Cerebellar cortex (tissue), 1 donor: ENCODE measurements around the gene GP9.
"Not testable (repeated sequence)": the region's sequence is repeated elsewhere in the genome, so short reads cannot be mapped to it uniquely, and the experiment has no call there.

Experiments
- DNase-seq: peaks from one replicate; pipeline ENCODE4 v3.0.0-alpha.2; 2015; ENCODE audit warnings: low spot score

The GP9 gene

DNA sequence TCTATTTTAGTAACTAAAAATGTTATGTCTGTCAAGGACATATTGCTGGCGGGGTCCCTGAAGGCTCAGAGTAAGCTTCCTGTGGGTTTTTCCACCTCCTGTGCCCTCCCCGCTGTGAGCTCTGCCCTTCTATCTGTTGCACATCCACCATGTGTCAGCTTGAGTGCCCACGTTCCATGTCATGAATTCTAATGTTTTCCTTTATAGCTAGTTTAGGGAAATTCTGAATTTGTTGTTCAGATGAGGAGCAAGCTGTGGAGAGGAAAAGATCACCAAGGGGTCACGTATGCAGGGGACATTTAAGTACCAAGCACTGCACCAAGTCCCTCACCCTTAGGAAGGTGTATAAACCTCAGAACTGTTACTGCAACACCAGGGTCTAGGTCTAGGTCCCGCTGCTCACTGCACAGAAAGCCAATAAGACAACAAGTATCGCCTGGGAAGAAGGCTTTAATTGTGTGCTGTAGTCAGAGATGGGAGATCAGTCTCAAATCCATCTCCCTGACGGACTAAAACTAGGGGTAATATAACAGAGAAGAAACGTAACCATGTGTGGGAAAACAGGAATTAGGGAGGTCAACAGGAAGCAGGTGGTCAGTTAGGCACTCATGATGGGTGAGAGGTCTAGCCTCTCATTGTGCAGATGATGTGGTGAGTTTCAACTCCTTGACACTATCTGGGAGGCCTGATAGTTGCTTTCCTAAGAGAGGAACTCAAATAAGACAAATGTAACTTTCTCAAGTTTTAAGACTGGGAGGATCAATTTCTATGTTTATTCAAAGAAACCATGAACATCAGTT is 9.7 kb downstream of the GP9 start:
- DNase-seq = no peak

- no peak for DNase-seq
Measured at GRCh38 chr3:129077222-129077621, 16.6 kb downstream of the GP9 start.

- DNase-seq = no peak
Measured at GRCh38 chr3:129078510-129078909, 17.9 kb downstream of the GP9 start.

DNA sequence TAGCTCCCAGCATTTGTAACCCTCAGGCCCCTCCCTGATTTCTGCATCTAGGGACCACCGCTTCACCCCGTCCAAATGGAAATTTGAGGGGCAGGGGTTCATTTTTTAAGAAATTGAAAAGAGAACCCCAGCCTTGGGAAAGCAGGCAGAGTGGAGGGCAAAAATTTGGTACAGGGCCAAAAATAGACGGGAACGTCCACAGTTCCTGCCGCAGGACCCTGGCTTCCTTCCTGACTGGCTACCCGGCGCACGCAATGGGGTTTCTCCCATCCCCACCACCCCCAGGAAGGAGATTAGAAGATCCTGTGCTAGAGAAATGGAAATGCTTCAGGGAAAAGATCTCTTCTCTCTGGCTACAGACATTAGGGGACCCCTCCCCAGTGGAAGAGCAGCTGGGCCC is 20.9 kb downstream of the GP9 start:
- DNase-seq = no peak

DNA sequence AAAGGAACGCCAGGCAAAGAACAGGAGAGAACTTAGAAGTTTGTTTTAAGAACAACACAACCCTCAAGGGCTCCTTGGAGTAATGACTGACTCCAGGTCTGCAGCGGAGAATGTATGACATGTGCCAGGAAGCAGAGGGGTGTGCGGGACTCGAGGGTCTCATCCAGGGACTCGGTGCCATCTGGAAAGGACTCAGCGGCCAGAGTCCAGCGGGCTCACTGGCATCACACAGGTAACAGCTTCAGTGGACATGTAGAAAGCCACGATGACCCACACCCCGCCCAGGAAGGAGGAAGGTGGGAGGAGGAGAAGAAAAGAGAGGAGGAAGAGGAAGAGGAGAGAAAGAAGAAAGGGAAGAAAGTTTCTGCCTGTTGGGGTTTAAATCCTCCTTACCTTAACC is 21.4 kb downstream of the GP9 start:
- no peak for DNase-seq

DNA sequence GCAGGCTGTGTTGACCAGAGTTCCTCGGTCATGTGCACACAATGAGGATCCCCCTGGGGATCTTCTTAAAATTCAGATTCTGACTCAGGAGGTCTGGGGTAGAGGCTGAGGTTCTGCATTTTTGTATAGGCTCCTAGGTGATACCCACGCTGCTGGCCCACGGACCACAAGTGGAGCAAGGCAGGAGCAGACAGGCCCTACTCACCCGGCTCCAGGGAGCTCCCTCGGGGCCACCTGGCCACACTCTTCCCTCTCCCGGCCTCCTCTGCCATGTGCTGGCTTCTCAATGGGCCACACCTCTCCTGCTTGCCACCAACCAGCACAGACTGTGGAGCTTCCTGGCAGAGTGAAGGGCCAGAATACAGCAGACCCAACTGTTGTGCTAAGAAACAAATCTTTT is 23.9 kb downstream of the GP9 start:
- DNase-seq = no peak

DNA sequence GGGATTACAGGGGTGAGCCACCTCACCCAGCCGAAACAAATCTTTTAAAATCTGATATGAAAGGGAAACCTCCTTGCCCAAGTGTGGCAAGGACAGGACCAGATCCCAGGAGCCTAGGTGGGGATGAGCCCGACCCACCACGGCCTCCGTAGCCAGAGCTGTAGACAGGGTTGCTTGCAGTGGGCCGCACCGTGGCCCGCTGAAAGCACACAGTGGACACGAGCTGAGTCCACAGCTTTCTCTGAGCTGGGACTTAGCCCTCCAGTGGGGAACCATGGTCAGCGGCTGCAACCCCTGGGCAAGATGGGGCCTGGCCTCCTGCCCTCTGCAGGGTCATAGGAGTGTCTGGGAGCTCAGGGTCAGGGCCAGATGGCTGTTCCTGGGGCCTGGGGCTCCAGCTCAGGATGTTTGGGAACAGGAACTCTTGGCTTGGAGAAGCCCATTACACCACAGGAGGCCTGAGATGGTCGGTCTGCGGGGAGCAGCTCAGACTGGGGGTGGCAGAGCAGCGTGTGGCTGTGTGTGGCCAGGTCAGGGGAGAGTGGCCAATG is 24.7 kb downstream of the GP9 start:
- DNase-seq = no peak

GRCh38 chr3:129085818-129086217 is 25.2 kb downstream of the GP9 start:
- DNase-seq = no peak

GRCh38 chr3:129087138-129087702 is 26.6 kb downstream of the GP9 start:
- no peak for DNase-seq

DNA sequence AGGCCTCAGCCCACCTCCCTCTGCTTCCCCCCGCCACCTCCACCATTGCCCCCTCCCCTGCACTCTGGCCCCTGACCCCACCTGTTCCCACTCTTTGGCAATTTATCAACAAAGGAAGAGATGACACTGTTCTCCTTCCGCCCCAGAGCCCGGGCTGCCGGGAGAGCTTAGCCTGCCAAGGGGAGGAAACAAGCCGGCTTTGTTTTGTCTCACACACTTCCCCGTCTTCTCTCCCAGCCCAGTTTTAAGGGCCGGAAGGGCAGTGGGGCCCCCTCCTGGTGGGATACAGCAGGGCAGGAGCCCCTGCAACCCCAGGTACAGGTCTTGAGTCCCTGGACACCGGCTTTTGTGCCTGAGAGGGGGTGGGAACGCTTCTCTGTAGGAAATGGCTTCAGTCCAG is 27.3 kb downstream of the GP9 start:
- not testable (repeated sequence) for DNase-seq

- not testable (repeated sequence) for DNase-seq
Measured at GRCh38 chr3:129088312-129088711, 27.7 kb downstream of the GP9 start.

GRCh38 chr3:129095285-129095684 is 34.7 kb downstream of the GP9 start:
- no peak for DNase-seq

GRCh38 chr3:129100274-129100673 is 39.7 kb downstream of the GP9 start:
- DNase-seq = no peak

DNA sequence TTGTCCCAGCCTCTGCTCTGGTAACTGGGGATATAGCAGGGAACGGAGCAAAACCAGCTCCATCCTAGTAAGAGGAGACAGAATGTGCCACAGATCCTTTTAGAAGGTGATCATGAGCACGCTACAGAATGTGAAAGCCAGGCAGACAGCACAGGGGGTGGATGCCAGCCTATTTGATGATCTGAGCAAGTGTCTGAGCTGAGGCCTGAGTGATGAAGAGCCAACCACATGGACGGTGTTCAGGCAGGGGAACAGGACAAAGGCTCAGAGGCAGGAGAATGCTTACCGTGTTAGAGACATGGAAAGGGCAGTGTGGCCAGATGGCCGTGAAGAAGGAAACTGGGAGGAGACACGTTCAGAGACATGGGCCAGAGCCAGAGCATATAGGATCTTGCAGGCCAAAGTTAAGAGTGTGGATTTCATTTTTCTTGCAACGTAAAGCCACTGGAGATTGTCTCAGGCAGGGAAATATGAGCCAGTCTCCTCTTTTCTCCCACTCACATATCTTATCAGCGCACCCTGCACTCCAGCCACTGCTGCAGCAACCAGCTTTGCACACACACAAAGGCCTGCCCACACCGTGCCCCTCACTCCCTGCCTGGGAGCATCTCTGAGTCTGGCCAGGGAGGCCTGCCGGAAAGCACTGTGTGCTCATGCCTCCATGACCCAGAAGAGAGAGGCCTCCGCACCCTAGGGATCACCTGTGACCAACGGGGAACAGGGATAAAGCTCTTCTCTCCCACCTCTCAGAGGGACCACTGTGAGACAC is 41.0 kb downstream of the GP9 start:
- peak; percentile 71 for DNase-seq

GRCh38 chr3:129103296-129103695 is 42.7 kb downstream of the GP9 start:
- DNase-seq = no peak

GRCh38 chr3:129104051-129104450 is 43.5 kb downstream of the GP9 start:
- no peak for DNase-seq

- DNase-seq = no peak
Measured at GRCh38 chr3:129104498-129105079, 44.0 kb downstream of the GP9 start.

DNA sequence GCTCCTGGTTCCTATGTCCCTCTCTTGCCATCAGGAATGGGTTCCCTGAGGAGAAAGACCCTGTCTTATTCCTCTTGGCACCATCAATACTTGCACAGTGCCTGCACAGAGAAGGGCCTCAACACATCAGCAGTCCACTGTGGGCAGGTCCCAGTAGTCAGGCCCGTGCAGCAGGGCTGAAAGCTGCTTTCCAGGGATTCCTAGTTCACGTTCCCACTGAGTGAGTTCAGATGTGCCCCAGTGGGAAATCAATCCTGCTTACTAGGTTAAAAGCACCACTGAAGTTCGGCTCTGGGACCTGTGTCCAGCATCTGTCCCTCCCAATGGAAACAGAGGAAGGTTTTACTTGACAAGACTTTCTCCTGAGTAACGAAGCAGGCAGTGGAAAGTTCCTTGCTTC is 45.3 kb downstream of the GP9 start:
- no peak for DNase-seq

- DNase-seq = peak; percentile 93
Measured at GRCh38 chr3:129106320-129106719, 45.7 kb downstream of the GP9 start.

DNA sequence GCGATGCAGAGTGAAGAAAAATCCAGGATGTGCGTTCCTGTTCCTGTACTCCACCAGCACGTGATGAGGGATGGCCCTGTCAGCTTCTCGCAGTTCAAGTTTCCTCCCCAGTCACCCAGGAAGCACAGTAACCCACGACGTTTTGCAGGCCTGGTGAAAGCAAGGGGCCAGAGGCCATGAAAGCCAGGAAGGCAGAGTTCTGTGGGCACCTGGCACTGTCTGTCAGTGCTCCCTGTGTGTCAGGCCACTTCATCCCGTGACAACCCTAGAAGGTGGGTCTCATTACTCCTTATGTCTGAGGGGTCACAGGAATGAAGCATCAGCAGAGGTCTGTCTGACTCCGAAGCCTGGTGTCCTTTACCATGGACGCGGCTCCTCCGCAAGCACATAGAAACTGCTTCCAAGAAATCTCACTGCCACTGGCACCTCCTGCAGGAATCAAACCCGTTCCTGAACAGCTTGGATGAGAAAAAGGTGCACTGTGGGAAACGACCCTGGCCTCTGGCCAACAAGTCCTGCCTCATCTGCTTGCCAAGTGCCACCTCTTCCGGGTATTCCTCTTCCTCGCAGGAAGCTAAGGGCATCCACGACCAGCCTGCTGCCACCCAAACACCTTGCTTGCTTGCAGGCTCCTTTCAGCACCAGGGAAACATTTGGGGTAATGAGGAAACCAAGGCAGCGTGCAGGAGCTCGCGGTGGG is 46.4 kb downstream of the GP9 start:
- DNase-seq = peak; percentile 85

- DNase-seq = no peak
Measured at GRCh38 chr3:129107793-129108192, 47.2 kb downstream of the GP9 start.
